ENCODE results near the gene DMD.

- no peak for TF ChIP-seq POLR2AphosphoS5 (IDR thresholded peaks at IDR 0.05)
- TF ChIP-seq, protein P1, sequence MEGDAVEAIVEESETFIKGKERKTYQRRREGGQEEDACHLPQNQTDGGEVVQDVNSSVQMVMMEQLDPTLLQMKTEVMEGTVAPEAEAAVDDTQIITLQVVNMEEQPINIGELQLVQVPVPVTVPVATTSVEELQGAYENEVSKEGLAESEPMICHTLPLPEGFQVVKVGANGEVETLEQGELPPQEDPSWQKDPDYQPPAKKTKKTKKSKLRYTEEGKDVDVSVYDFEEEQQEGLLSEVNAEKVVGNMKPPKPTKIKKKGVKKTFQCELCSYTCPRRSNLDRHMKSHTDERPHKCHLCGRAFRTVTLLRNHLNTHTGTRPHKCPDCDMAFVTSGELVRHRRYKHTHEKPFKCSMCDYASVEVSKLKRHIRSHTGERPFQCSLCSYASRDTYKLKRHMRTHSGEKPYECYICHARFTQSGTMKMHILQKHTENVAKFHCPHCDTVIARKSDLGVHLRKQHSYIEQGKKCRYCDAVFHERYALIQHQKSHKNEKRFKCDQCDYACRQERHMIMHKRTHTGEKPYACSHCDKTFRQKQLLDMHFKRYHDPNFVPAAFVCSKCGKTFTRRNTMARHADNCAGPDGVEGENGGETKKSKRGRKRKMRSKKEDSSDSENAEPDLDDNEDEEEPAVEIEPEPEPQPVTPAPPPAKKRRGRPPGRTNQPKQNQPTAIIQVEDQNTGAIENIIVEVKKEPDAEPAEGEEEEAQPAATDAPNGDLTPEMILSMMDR (IDR thresholded peaks at IDR 0.05), result no peak
- TF ChIP-seq POLR2A (IDR thresholded peaks at IDR 0.05), result no peak
- no peak for TF ChIP-seq EP300 (IDR thresholded peaks at IDR 0.05)
Observed at GRCh38 chrX:33142331-33142730, 69.0 kb downstream of the DMD start.
